Activated naive CD8-positive, alpha-beta T cell treated with anti-CD3 and anti-CD28 coated beads, Interleukin-2, amount 10 ng/mL, durations not matched to agents 7 days and 5 days (primary cell): ENCODE results near the gene ROS1. TPM values are rescaled to one million over a fixed set of nuclear protein-coding genes. Genes with fewer than 3 reads are reported as not detected.
"Not testable (repeated sequence)": the region's sequence is repeated elsewhere in the genome, so short reads cannot be mapped to it uniquely, and the experiment has no call there.

Experiments used
- ATAC-seq: fragments of 150-1000 bp; cut with Tn5 transposase; one replicate; pipeline ENCODE4 v1.10.0; 2021; ENCODE audit warnings: low read depth, moderate library complexity
- POLR2A ChIA-PET: fragments of 350-600 bp; sonication (Branson Sonifier 250); formaldehyde crosslinking; loops from one replicate; lab custom pipeline; 2021; ENCODE audit warnings: antibody characterized with exemption; lab: Charles Lee
- DNase-seq: peaks from one replicate; pipeline ENCODE4 v3.0.0; 2021
- H3K27ac Mint-ChIP-seq: one replicate; pipeline ENCODE4 v1.8.0; 2022; ENCODE audit warnings: mild to moderate bottlenecking, mixed read lengths
- H3K27me3 Mint-ChIP-seq: one replicate; pipeline ENCODE4 v1.8.0; 2022; ENCODE audit warnings: mild to moderate bottlenecking, moderate library complexity, mixed read lengths
- H3K36me3 Mint-ChIP-seq: one replicate; pipeline ENCODE4 v1.8.0; 2021; ENCODE audit warnings: mild to moderate bottlenecking, mixed read lengths
- H3K4me1 Mint-ChIP-seq: one replicate; pipeline ENCODE4 v1.8.0; 2021; ENCODE audit warnings: mixed read lengths
- H3K4me3 Mint-ChIP-seq: one replicate; pipeline ENCODE4 v1.8.0; 2022; ENCODE audit warnings: mild to moderate bottlenecking, moderate library complexity, mixed read lengths
- H3K9me3 Mint-ChIP-seq: one replicate; pipeline ENCODE4 v1.8.0; 2021; ENCODE audit warnings: mixed read lengths
- total RNA-seq, 2 experiments: library from RNA; stranded (reverse); gene quantifications; one replicate each; pipeline ENCODE4 v1.2.3, GENCODE V29; 2021

The ROS1 gene
- total RNA-seq, 2 experiments from 2014 or later = not detected

DNA sequence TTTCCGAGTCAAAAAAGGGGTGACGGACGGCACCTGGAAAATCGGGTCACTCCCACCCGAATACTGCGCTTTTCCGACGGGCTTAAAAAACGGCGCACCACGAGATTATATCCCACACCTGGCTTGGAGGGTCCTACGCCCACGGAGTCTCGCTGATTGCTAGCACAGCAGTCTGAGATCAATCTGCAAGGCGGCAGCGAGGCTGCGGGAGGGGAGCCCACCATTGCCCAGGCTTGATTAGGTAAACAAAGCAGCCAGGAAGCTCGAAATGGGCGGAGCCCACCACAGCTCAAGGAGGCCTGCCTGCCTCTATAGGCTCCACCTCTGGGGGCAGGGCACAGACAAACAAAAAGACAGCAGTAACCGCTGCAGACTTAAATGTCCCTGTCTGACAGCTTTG lies 180.8 kb downstream of the ROS1 start:
- H3K27ac Mint-ChIP-seq, H3K27me3 Mint-ChIP-seq, POLR2A ChIA-PET, H3K9me3 Mint-ChIP-seq, H3K36me3 Mint-ChIP-seq, DNase-seq, H3K4me1 Mint-ChIP-seq, ATAC-seq, H3K4me3 Mint-ChIP-seq: not testable (repeated sequence)

- H3K27me3 Mint-ChIP-seq, H3K27ac Mint-ChIP-seq, DNase-seq, ATAC-seq, POLR2A ChIA-PET, H3K4me3 Mint-ChIP-seq, H3K9me3 Mint-ChIP-seq, H3K4me1 Mint-ChIP-seq, H3K36me3 Mint-ChIP-seq: not testable (repeated sequence)
Observed at GRCh38 chr6:117244571-117244970, 181.2 kb downstream of the ROS1 start.

Other genes with a start within 250 kb of the ROS1 start
- not detected for gene VGLL2, start 160.4 kb downstream of the ROS1 start, total RNA-seq
- gene DCBLD1, start 56.7 kb upstream of the ROS1 start, total RNA-seq = 1 to 10 TPM; 5.6 to 6.2 TPM
- gene GOPC, start 176.6 kb upstream of the ROS1 start, total RNA-seq = 10 to 100 TPM; 25.8 to 25.9 TPM
- gene NUS1, start 249.5 kb upstream of the ROS1 start, total RNA-seq = 10 to 100 TPM; 24.1 to 25.1 TPM